Activated CD8-positive, alpha-beta memory T cell treated with anti-CD3 and anti-CD28 coated beads for 1 hour (primary cell): ENCODE data around the gene CACNA1B.

Experiments used
- DNase-seq, 2 donors: peaks; one replicate each; pipeline ENCODE4 v3.0.0-alpha.2; 2020; ENCODE audit warnings: low read depth in 1 of 2; ENCODE audit errors: extremely low read depth in 1 of 2

The CACNA1B gene

GRCh38 chr9:137918331-137919094 is 40.9 kb downstream of the CACNA1B start:
- no peak for DNase-seq

GRCh38 chr9:137919095-137919465 is 41.5 kb downstream of the CACNA1B start:
- DNase-seq, result no peak

GRCh38 chr9:137919649-137920141 is 42.1 kb downstream of the CACNA1B start:
- no peak for DNase-seq

- no peak for DNase-seq
Observed at GRCh38 chr9:137920753-137921152, 43.2 kb downstream of the CACNA1B start.

- no peak for DNase-seq
Observed at GRCh38 chr9:137924169-137924568, 46.6 kb downstream of the CACNA1B start.

- no peak for DNase-seq
Observed at GRCh38 chr9:137924761-137925369, 47.3 kb downstream of the CACNA1B start.

GRCh38 chr9:137943655-137944054 is 66.1 kb downstream of the CACNA1B start:
- DNase-seq, result no peak

GRCh38 chr9:137945581-137945980 is 68.0 kb downstream of the CACNA1B start:
- no peak for DNase-seq

GRCh38 chr9:137946993-137947392 is 69.4 kb downstream of the CACNA1B start:
- DNase-seq, result no peak

- no peak for DNase-seq
Observed at GRCh38 chr9:137948642-137949041, 71.1 kb downstream of the CACNA1B start.

GRCh38 chr9:137949260-137949659 is 71.7 kb downstream of the CACNA1B start:
- no peak for DNase-seq

GRCh38 chr9:137951107-137951506 is 73.5 kb downstream of the CACNA1B start:
- DNase-seq, result no peak

- DNase-seq, result no peak
Observed at GRCh38 chr9:137951597-137952490, 74.3 kb downstream of the CACNA1B start.

- no peak for DNase-seq
Observed at GRCh38 chr9:137952976-137953666, 75.5 kb downstream of the CACNA1B start.

- DNase-seq, result no peak
Observed at GRCh38 chr9:137953683-137954438, 76.3 kb downstream of the CACNA1B start.

GRCh38 chr9:137955224-137955570 is 77.6 kb downstream of the CACNA1B start:
- no peak for DNase-seq

- no peak for DNase-seq
Observed at GRCh38 chr9:137955586-137955985, 78.0 kb downstream of the CACNA1B start.

GRCh38 chr9:137956039-137956438 is 78.5 kb downstream of the CACNA1B start:
- no peak for DNase-seq

GRCh38 chr9:137956688-137957385 is 79.3 kb downstream of the CACNA1B start:
- DNase-seq, result no peak
